A549 (cell line): ENCODE data around the gene GJD2. TPM values are rescaled to one million over a fixed set of nuclear protein-coding genes. Genes with fewer than 3 reads are reported as not detected.

Source experiments
- ATAC-seq, 2 experiments: fragments of 200-7000 bp in 1 of 2; fragments of >200 bp in 1 of 2; cut with Nextera tagmentation in 1 of 2; cut with Tn5 transposase in 1 of 2; 3 replicates each; pipeline versions ENCODE4 v1.8.0 to v1.9.1; 2018 to 2020; ENCODE audit warnings: mild to moderate bottlenecking in 1 of 2, moderate library complexity in 1 of 2
- CTCF ChIA-PET: fragments of 300-600 bp; sonication (Branson Sonifier 250); formaldehyde crosslinking; extraction: SDS; loops from one replicate; lab custom pipeline; 2021; ENCODE audit warnings: antibody characterized with exemption, inconsistent platforms; lab: Yijun Ruan, JAX
- POLR2A ChIA-PET: fragments of 350-600 bp; formaldehyde crosslinking; extraction: SDS; loops from one replicate; lab custom pipeline; 2021; ENCODE audit warnings: antibody characterized with exemption, inconsistent platforms; lab: Yijun Ruan, JAX
- DNase-seq, 2 experiments: peaks; one replicate each; pipeline versions ENCODE4 v3.0.0 to v3.0.0-alpha.2; 2011 to 2016; ENCODE audit warnings: low read depth in 1 of 2, low spot score in 1 of 2
- FAIRE-seq: peaks from 2 replicates; lab custom pipeline; 2011; peaks lifted over from hg19 to GRCh38; lab: Jason Lieb, UNC
- H3K27ac ChIP-seq, 2 experiments: fragments of >200 bp; sonication (Bioruptor Twin); formaldehyde crosslinking; 3 replicates each; pipeline ENCODE4 v1.5.1; 2016 to 2017
- H3K4me1 ChIP-seq: fragments of >200 bp; sonication (Bioruptor Twin); formaldehyde crosslinking; 3 replicates; pipeline ENCODE4 v1.6.1; 2016
- H3K4me2 ChIP-seq: fragments of >200 bp; sonication (Bioruptor Twin); formaldehyde crosslinking; 3 replicates; pipeline ENCODE4 v1.6.1; 2016
- H3K4me3 ChIP-seq: fragments of >200 bp; sonication (Bioruptor Twin); formaldehyde crosslinking; 3 replicates; pipeline ENCODE4 v1.5.1; 2016
- H3K9me3 ChIP-seq: fragments of >200 bp; sonication (Bioruptor Twin); formaldehyde crosslinking; 3 replicates; pipeline ENCODE4 v1.6.1; 2016
- ATOH8 ChIP-seq: fragments of 250-450 bp; sonication (Bioruptor Pico); IDR thresholded peaks from 2 replicates; pipeline ENCODE4 v1.5.0; 2020; ENCODE audit warnings: low read depth, mild to moderate bottlenecking, moderate library complexity
- BCL3 ChIP-seq: fragments of >200 bp; sonication (Bioruptor Twin); formaldehyde crosslinking; IDR thresholded peaks from 3 replicates; pipeline ENCODE4 v1.6.1; 2016
- CBX2 ChIP-seq: fragments of 200-600 bp; sonication (generic); IDR thresholded peaks from 2 replicates; pipeline ENCODE4 v1.6.1; 2016; ENCODE audit warnings: low read depth, mild to moderate bottlenecking, borderline replicate concordance
- CEBPB ChIP-seq, 2 experiments: fragments of >200 bp in 1 of 2; sonication (Bioruptor Twin) in 1 of 2; formaldehyde crosslinking in 1 of 2; IDR thresholded peaks; 2 replicates each; pipeline ENCODE4 v1.6.1; 2012 to 2016
- CHD2 ChIP-seq: fragments of 150-350 bp; IDR thresholded peaks from 2 replicates; pipeline ENCODE4 v1.6.1; 2014; ENCODE audit warnings: low read length; ENCODE audit not compliant: partially characterized antibody
- CHD4 ChIP-seq: fragments of 200-600 bp; sonication (generic); IDR thresholded peaks from 2 replicates; pipeline ENCODE4 v1.6.1; 2016; ENCODE audit warnings: antibody characterized with exemption, mild to moderate bottlenecking, borderline replicate concordance
- ELK1 ChIP-seq: fragments of 150-350 bp; IDR thresholded peaks from 2 replicates; pipeline ENCODE4 v1.6.1; 2014; ENCODE audit warnings: low read depth, mild to moderate bottlenecking, low read length
- ESRRA ChIP-seq: fragments of 150-350 bp; IDR thresholded peaks from 2 replicates; pipeline ENCODE4 v1.6.1; 2014; ENCODE audit warnings: mild to moderate bottlenecking, low read length, borderline replicate concordance
- FOSL2 ChIP-seq, 2 experiments: fragments of 450-650 bp in 1 of 2; fragments of >200 bp in 1 of 2; sonication (Bioruptor Twin) in 1 of 2; formaldehyde crosslinking; IDR thresholded peaks; 2 replicates each; pipeline versions ENCODE4 v1.5.0 to v1.6.1; 2016 to 2020; ENCODE audit warnings: mild to moderate bottlenecking in 1 of 2, moderate library complexity in 1 of 2
- HDAC2 ChIP-seq: fragments of 200-600 bp; sonication (generic); IDR thresholded peaks from 2 replicates; pipeline ENCODE4 v1.6.1; 2016
- HEYL ChIP-seq: fragments of 250-450 bp; sonication (Bioruptor Pico); IDR thresholded peaks from 2 replicates; pipeline ENCODE4 v1.8.0; 2021; ENCODE audit warnings: mild to moderate bottlenecking, moderate library complexity
- HOXB13 ChIP-seq: fragments of 250-450 bp; sonication (Bioruptor Pico); IDR thresholded peaks from 2 replicates; pipeline ENCODE4 v1.5.0; 2020; ENCODE audit warnings: low read depth, mild to moderate bottlenecking, moderate library complexity
- JUNB ChIP-seq: fragments of >200 bp; sonication (Bioruptor Twin); formaldehyde crosslinking; IDR thresholded peaks from 2 replicates; pipeline ENCODE4 v1.6.1; 2016
- KDM1A ChIP-seq: fragments of 200-600 bp; sonication (generic); IDR thresholded peaks from 2 replicates; pipeline ENCODE4 v1.6.1; 2016; ENCODE audit warnings: low read depth, mild to moderate bottlenecking
- MAZ ChIP-seq: fragments of 150-350 bp; IDR thresholded peaks from 2 replicates; pipeline ENCODE4 v1.6.1; 2014; ENCODE audit warnings: antibody characterized with exemption, low read depth, low read length, borderline replicate concordance
- NPAS2 ChIP-seq: fragments of 250-450 bp; sonication (Bioruptor Pico); IDR thresholded peaks from 2 replicates; pipeline ENCODE4 v1.8.0; 2022; ENCODE audit warnings: mild to moderate bottlenecking, moderate library complexity, borderline replicate concordance
- PBX3 ChIP-seq: IDR thresholded peaks from 2 replicates; pipeline ENCODE4 v1.6.1; 2012
- PHF8 ChIP-seq: fragments of 200-600 bp; sonication (generic); IDR thresholded peaks from 2 replicates; pipeline ENCODE4 v1.6.1; 2016; ENCODE audit warnings: low read depth, mild to moderate bottlenecking, antibody characterized with exemption, moderate library complexity, borderline replicate concordance
- POLR2AphosphoS2 ChIP-seq: conservative IDR thresholded peaks from 2 replicates; pipeline ENCODE4 v1.6.1; 2012; ENCODE audit warnings: low read length, improper control_type of control experiment, inconsistent platforms
- RCOR1 ChIP-seq: fragments of 150-350 bp; IDR thresholded peaks from 2 replicates; pipeline ENCODE4 v1.6.1; 2014; ENCODE audit warnings: antibody characterized with exemption, low read length, low read depth
- REST ChIP-seq: fragments of 200-600 bp; sonication (generic); IDR thresholded peaks from 2 replicates; pipeline ENCODE4 v1.6.1; 2016; ENCODE audit warnings: antibody characterized with exemption, mild to moderate bottlenecking, moderate library complexity
- SREBF2 ChIP-seq: fragments of 450-650 bp; IDR thresholded peaks from 2 replicates; pipeline ENCODE4 v1.6.1; 2014; ENCODE audit warnings: mild to moderate bottlenecking, moderate library complexity
- TP53 ChIP-seq: fragments of 250-450 bp; sonication (Bioruptor Pico); IDR thresholded peaks from 2 replicates; pipeline ENCODE4 v1.5.0; 2021; ENCODE audit warnings: mild to moderate bottlenecking, moderate library complexity
- ZFP36 ChIP-seq: fragments of 450-650 bp; IDR thresholded peaks from 2 replicates; pipeline ENCODE4 v1.6.1; 2014; ENCODE audit warnings: borderline replicate concordance; ENCODE audit not compliant: partially characterized antibody
- WGBS: methylation state at CpG from one replicate; pipeline ENCODE4 v1.1.6; 2017; ENCODE audit errors: missing lambda C conversion rate; 5-methylcytosine and 5-hydroxymethylcytosine counted together
- polyA minus RNA-seq: library from RNA; depleted of rRNA, polyadenylated mRNA; stranded (reverse); fragments of >200 nt; gene quantifications from 2 replicates; pipeline ENCODE4 v1.2.3, GENCODE V29; 2011; rRNA and poly(A)+ RNA removed
- polyA plus RNA-seq, 4 experiments: library from polyadenylated mRNA; depleted of rRNA in 3 of 4; stranded (reverse); fragments of >200 nt; fragmentation: RNase III in 1 of 4; extraction: RNeasy Plus Mini Kit Qiagen cat#74134 plus additional on column Dnase treatment in 1 of 4; gene quantifications; 2 replicates in 3 of 4; 3 replicates in 1 of 4; pipeline ENCODE4 v1.2.3, GENCODE V29; 2011 to 2017

The GJD2 gene
- not detected in 2 replicates for polyA plus RNA-seq (2011; rRNA removed)
- not detected in 2 replicates for polyA plus RNA-seq (2012; cell fraction: cytosol; rRNA removed)
- polyA plus RNA-seq (2012; cell fraction: nucleus; rRNA removed), result not detected in 2 replicates
- not detected in 3 replicates for polyA plus RNA-seq (2017; fragmentation: RNase III; extraction: RNeasy Plus Mini Kit Qiagen cat#74134 plus additional on column Dnase treatment)
- polyA minus RNA-seq, result not detected in 2 replicates

- H3K9me3 ChIP-seq, result 0 out of 3 replicates have a peak, but pooled peaks cover 2% of the 10 kb centered on the region
- CTCF ChIA-PET, result no interaction called here
- peak within 1 kb of the TSS; percentile 92 for H3K4me2 ChIP-seq
- FAIRE-seq (no peak), DNase-seq (no peak), ATAC-seq (peak; percentile 40 to 72; a peak in 4 of 6 replicates)
- no peak within 1 kb of the TSS for H3K27ac ChIP-seq
- WGBS, result 7% methylated on average over 33 of the region's 81 CpGs
- H3K4me3 ChIP-seq, result peak within 1 kb of the TSS; percentile 43
- peaks cover 8% of the 10 kb centered on the region; the same call in 1 of the 3 replicates for H3K4me1 ChIP-seq
- TF ChIP-seq ESRRA, result no peak
- TF ChIP-seq PBX3, result no peak
- TF ChIP-seq CHD4, result no peak
- TF ChIP-seq ELK1, result no peak
- no peak for TF ChIP-seq HOXB13
- TF ChIP-seq MAZ, result no peak
- no peak for TF ChIP-seq FOSL2 (IDR thresholded peaks at IDR 0.05)
- no peak for TF ChIP-seq FOSL2 (CRISPR knock-in tag; IDR thresholded peaks at IDR 0.05)
- TF ChIP-seq CHD2, result no peak
- no peak for TF ChIP-seq SREBF2
- TF ChIP-seq, all 56 proteins: peak for 0
- POLR2A ChIA-PET, result no interaction called here
Measured at GRCh38 chr15:34754674-34755418, at the start of gene GJD2. Gene GJD2, minus strand, starts transcription at chr15:34754998. Its CDS starts 510 bp downstream, at chr15:34754488.

- no peak overlapping the region for H3K27ac ChIP-seq
- no peak overlapping the region for H3K4me2 ChIP-seq
- ChIA-PET POLR2A (no interaction called here), CTCF (no interaction called here)
- 44% methylated on average over 2 of the region's 2 CpGs for WGBS
- no peak overlapping the region for H3K4me3 ChIP-seq
- no peak for ATAC-seq
- peaks cover 8% of the 10 kb centered on the region for H3K4me1 ChIP-seq
- no peaks in the 10 kb centered on the region for H3K9me3 ChIP-seq
- FAIRE-seq, result peak; percentile 88
- DNase-seq, result no peak
- TF ChIP-seq ZFP36, result no peak
- no peak for TF ChIP-seq FOSL2 (IDR thresholded peaks at IDR 0.05)
- no peak for TF ChIP-seq FOSL2 (CRISPR knock-in tag; IDR thresholded peaks at IDR 0.05)
- no peak for TF ChIP-seq TP53 (CRISPR knock-in tag)
- TF ChIP-seq BCL3, result no peak
- TF ChIP-seq JUNB, result no peak
- TF ChIP-seq POLR2AphosphoS2, result no peak
- no peak for TF ChIP-seq HDAC2
- no peak for TF ChIP-seq RCOR1
- TF ChIP-seq ELK1, result no peak
- no peak for TF ChIP-seq NPAS2 (CRISPR knock-in tag)
- no peak for TF ChIP-seq ATOH8 (CRISPR knock-in tag)
- TF ChIP-seq HEYL, result no peak
- no peak for TF ChIP-seq PHF8
- TF ChIP-seq CEBPB (IDR thresholded peaks at IDR 0.05), result no peak
- TF ChIP-seq CBX2, result no peak
- TF ChIP-seq REST, result no peak
- no peak for TF ChIP-seq CHD2
- no peak for TF ChIP-seq KDM1A
Measured at GRCh38 chr15:34804113-34804512, 49.3 kb upstream of the GJD2 start.
